Measurements from ENCODE around the gene GLT1D1. TPM values are rescaled to one million over a fixed set of nuclear protein-coding genes. Genes with fewer than 3 reads are reported as not detected.

GLT1D1 gene
- total and polyA plus RNA-seq, 2 donors (not counting 3 experiments of a cell fraction or from before 2014, with no cell fraction given), result not detected

GRCh38 chr12:128852026-128852698 lies 1.1 kb upstream of the GLT1D1 start:
- Histone ChIP-seq H2AFZ (ENCODE audit: low read depth, low read length) (no peak overlapping the region), H3K9me1 (replicated peaks; ENCODE audit: control insufficient read depth, extremely low read depth, insufficient read depth, low read length) (no peaks in the 10 kb centered on the region), H3K9me3 (replicated peaks; ENCODE audit: control insufficient read depth, insufficient read depth, low read length) (no peaks in the 10 kb centered on the region), H3K36me3 (ENCODE audit: control insufficient read depth in 2 of 2, extremely low read depth in 1 of 2, insufficient read depth in 2 of 2, low read length in 2 of 2) (no peaks in the 10 kb centered on the region), H3K4me3 (replicated peaks in 1 of 3; ENCODE audit: insufficient read depth in 1 of 3, low read depth in 1 of 3, low read length in 3 of 3) (no peak overlapping the region), H3K4me1 (ENCODE audit: control insufficient read depth, extremely low read depth, insufficient read depth, low read length) (no peaks in the 10 kb centered on the region), H3K4me2 (ENCODE audit: insufficient read depth, low read length) (no peak overlapping the region), H3K27ac (ENCODE audit: insufficient read depth, low read depth, low read length) (no peak overlapping the region), H4K20me1 (replicated peaks; ENCODE audit: control insufficient read depth, extremely low read depth, insufficient read depth, low read length) (no peaks in the 10 kb centered on the region), H3K27me3 (ENCODE audit: control insufficient read depth in 2 of 2, insufficient read depth in 2 of 2, low read length in 2 of 2) (peaks cover 0 to 2% of the 10 kb centered on the region in 2 experiments), H3K9ac (replicated peaks; ENCODE audit: extremely low read depth, insufficient read depth, low read length) (no peak overlapping the region), H3K79me2 (ENCODE audit: control insufficient read depth, insufficient read depth, low read length) (no peaks in the 10 kb centered on the region)
- CTCF ChIA-PET, result no interaction called here
- POLR2A ChIA-PET, result no interaction called here
- TF ChIP-seq POLR2A (IDR thresholded peaks at IDR 0.05; ENCODE audit: low read depth, low read length), result no peak
- no peak for TF ChIP-seq MAX (IDR thresholded peaks at IDR 0.05; ENCODE audit: insufficient read depth, insufficient read length)
- intact Hi-C loops (cut with micrococcal nuclease), result no loop called here
- no TSS peak for BruUV-seq (replicated peaks)
- DNase-seq (ENCODE audit: low read depth, low spot score) (no peak), FAIRE-seq (no peak)
- dilution Hi-C loops (cut with MboI; ENCODE audit: extremely low pct_ligation_motif_present, low sequenced_read_pairs), result no loop called here

DNA sequence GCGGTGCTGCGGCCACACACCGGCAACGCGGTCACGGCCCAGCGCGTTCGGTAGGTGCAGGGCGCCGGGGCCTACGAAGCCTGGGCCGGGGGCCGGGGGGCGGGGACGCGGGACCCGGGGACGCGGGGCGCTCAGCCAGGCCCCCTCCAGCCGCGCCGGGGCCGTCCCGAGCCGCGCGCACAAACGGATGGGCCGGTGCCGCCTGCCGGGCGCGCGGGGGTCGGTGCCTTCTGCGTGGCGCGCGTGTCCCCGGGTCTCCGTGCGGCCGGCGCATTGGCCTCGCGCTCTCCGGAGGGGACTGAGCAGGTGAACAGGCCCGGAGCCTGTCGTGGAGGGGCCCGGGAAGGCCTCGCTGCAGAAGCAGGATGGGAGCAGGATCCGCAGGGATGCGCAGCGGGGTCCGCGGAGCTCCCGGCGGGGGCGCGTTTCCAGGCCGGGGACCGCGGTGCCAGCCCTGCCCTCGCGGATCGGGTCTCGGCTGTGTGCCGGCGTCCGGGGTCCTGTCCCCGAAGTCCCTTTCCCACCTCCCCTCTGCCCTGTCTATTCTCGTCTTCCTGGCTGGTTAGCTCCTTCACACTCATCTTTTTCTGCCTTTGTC lies 421 bp downstream of the GLT1D1 start:
- no peak for FAIRE-seq
- no peaks in the 10 kb centered on the region for H4K20me1 ChIP-seq (replicated peaks; ENCODE audit: control insufficient read depth, extremely low read depth, insufficient read depth, low read length)
- no peaks in the 10 kb centered on the region for H3K4me1 ChIP-seq (ENCODE audit: control insufficient read depth, extremely low read depth, insufficient read depth, low read length)
- no peaks in the 10 kb centered on the region for H3K9me3 ChIP-seq (replicated peaks; ENCODE audit: control insufficient read depth, insufficient read depth, low read length)
- no peak overlapping the region for H3K9ac ChIP-seq (replicated peaks; ENCODE audit: extremely low read depth, insufficient read depth, low read length)
- no peaks in the 10 kb centered on the region for H3K9me1 ChIP-seq (replicated peaks; ENCODE audit: control insufficient read depth, extremely low read depth, insufficient read depth, low read length)
- H3K27me3 ChIP-seq (ENCODE audit: control insufficient read depth in 2 of 2, insufficient read depth in 2 of 2, low read length in 2 of 2), result peaks cover 0 to 2% of the 10 kb centered on the region in 2 experiments
- ChIA-PET POLR2A (no interaction called here), CTCF (no interaction called here)
- H3K36me3 ChIP-seq (ENCODE audit: control insufficient read depth in 2 of 2, extremely low read depth in 1 of 2, insufficient read depth in 2 of 2, low read length in 2 of 2), result no peaks in the 10 kb centered on the region
- no peak overlapping the region for H3K27ac ChIP-seq (ENCODE audit: insufficient read depth, low read depth, low read length)
- intact Hi-C loops (cut with micrococcal nuclease), result no loop called here
- H3K79me2 ChIP-seq (ENCODE audit: control insufficient read depth, insufficient read depth, low read length), result no peaks in the 10 kb centered on the region
- no peak overlapping the region for H2AFZ ChIP-seq (ENCODE audit: low read depth, low read length)
- BruUV-seq (replicated peaks), result no TSS peak
- dilution Hi-C loops (cut with MboI; ENCODE audit: extremely low pct_ligation_motif_present, low sequenced_read_pairs), result no loop called here
- DNase-seq (ENCODE audit: low read depth, low spot score), result no peak
- no peak overlapping the region for H3K4me2 ChIP-seq (ENCODE audit: insufficient read depth, low read length)
- TF ChIP-seq MYC (IDR thresholded peaks at IDR 0.05; ENCODE audit: low read depth, low read length) (no peak), GATA2 (IDR thresholded peaks at IDR 0.05; ENCODE audit: insufficient read depth, insufficient read length, low read depth, low read length) (no peak), POLR2A (IDR thresholded peaks at IDR 0.05; ENCODE audit: low read depth, low read length) (no peak), POLR2AphosphoS5 (IDR thresholded peaks at IDR 0.05; ENCODE audit: insufficient read depth, low read depth, low read length) (no peak), JUN (IDR thresholded peaks at IDR 0.05; ENCODE audit: borderline replicate concordance, insufficient read depth, insufficient read length, low read depth) (no peak), EZH2 (IDR thresholded peaks at IDR 0.05; ENCODE audit: borderline replicate concordance, low read depth, low read length, severe bottlenecking) (no peak), FOS (IDR thresholded peaks at IDR 0.05; ENCODE audit: borderline replicate concordance, insufficient read depth, low read length) (no peak), MAX (IDR thresholded peaks at IDR 0.05; ENCODE audit: insufficient read depth, insufficient read length) (no peak), CTCF (IDR thresholded peaks at IDR 0.05; ENCODE audit: extremely low read depth in 1 of 2, insufficient read depth in 1 of 2, low read depth in 1 of 2, low read length in 2 of 2) (no peak)
- H3K4me3 ChIP-seq (replicated peaks in 1 of 3; ENCODE audit: insufficient read depth in 1 of 3, low read depth in 1 of 3, low read length in 3 of 3), result no peak overlapping the region

Data from endothelial cell of umbilical vein (primary cell).